H1 (cell line): ENCODE data around the gene ABCA1. TPM values are rescaled to one million over a fixed set of nuclear protein-coding genes. Genes with fewer than 3 reads are reported as not detected.

Experiments
- BACH1 ChIP-seq: IDR thresholded peaks from 2 replicates; pipeline ENCODE4 v1.6.1; 2012; ENCODE audit warnings: low read length, improper control_type of control experiment
- BRCA1 ChIP-seq: IDR thresholded peaks from 2 replicates; pipeline ENCODE4 v1.6.1; 2012; ENCODE audit warnings: low read depth, low read length, improper control_type of control experiment
- CHD7 ChIP-seq: fragments of 300-600 bp; sonication (generic); IDR thresholded peaks from 2 replicates; pipeline ENCODE4 v1.7.1; 2012; ENCODE audit warnings: low read length, moderate library complexity, mild to moderate bottlenecking, inconsistent platforms; ENCODE audit not compliant: insufficient replicate concordance
- CREB1 ChIP-seq: IDR thresholded peaks from 2 replicates; pipeline ENCODE4 v1.6.1; 2012; ENCODE audit warnings: inconsistent platforms
- NRF1 ChIP-seq: IDR thresholded peaks from 2 replicates; pipeline ENCODE4 v1.6.1; 2011; ENCODE audit warnings: mild to moderate bottlenecking, low read depth, low read length, improper control_type of control experiment
- PHF8 ChIP-seq: fragments of 200-600 bp; sonication (generic); conservative IDR thresholded peaks from 2 replicates; pipeline ENCODE4 v1.7.1; 2012; ENCODE audit warnings: low read depth, mild to moderate bottlenecking, inconsistent platforms, low read length, moderate library complexity
- POLR2AphosphoS5 ChIP-seq: IDR thresholded peaks from 2 replicates; pipeline ENCODE4 v1.6.1; 2011; ENCODE audit warnings: low read depth, low read length
- SIRT6 ChIP-seq: IDR thresholded peaks from one replicate; pipeline ENCODE4 v1.7.1; 2012; ENCODE audit warnings: low read length, inconsistent platforms
- TEAD4 ChIP-seq: IDR thresholded peaks from 2 replicates; pipeline ENCODE4 v1.6.1; 2012; ENCODE audit warnings: low read depth, low read length, inconsistent platforms, mixed read lengths
- polyA plus RNA-seq, 7 experiments: library from polyadenylated mRNA; depleted of rRNA in 3 of 7; stranded (reverse) in 5 of 7; unstranded in 2 of 7; fragments of >200 nt in 5 of 7; fragments of 200-250 nt in 2 of 7; gene quantifications; 1 replicate in 5 of 7; 2 replicates in 1 of 7; 4 replicates in 1 of 7; pipeline versions ENCODE4 v1.2.1 to v1.2.3, GENCODE V29; 2011 to 2013; ENCODE audit warnings: missing spikeins in 2 of 7, mixed read lengths in 2 of 7
- total RNA-seq: library from RNA; stranded (reverse); fragmentation: NEBNext Ultra II Directional; extraction: Animal tissue kit (Norgen Biotek cat#: 25700); gene quantifications from 2 replicates; pipeline ENCODE4 v1.2.1, GENCODE V29; 2021
- TF ChIP-seq, protein P1 (sequence below): IDR thresholded peaks from 2 replicates; pipeline ENCODE4 v1.6.1; 2012; ENCODE audit warnings: inconsistent platforms
- TF ChIP-seq, protein P2 (sequence below): IDR thresholded peaks from 2 replicates; pipeline ENCODE4 v1.6.1; 2012; ENCODE audit warnings: low read length, inconsistent platforms

Gene ABCA1
- total and polyA plus RNA-seq, 2 of the 8 experiments (the other 6 are each of a cell fraction or from before 2014, with no cell fraction given), result 6.9 to 7.8 TPM

- TF ChIP-seq CHD7, result no peak
- no peak for TF ChIP-seq NRF1
- no peak for TF ChIP-seq BACH1
- TF ChIP-seq POLR2AphosphoS5, result no peak
- no peak for TF ChIP-seq PHF8
- no peak for TF ChIP-seq BRCA1
- TF ChIP-seq, protein P1, sequence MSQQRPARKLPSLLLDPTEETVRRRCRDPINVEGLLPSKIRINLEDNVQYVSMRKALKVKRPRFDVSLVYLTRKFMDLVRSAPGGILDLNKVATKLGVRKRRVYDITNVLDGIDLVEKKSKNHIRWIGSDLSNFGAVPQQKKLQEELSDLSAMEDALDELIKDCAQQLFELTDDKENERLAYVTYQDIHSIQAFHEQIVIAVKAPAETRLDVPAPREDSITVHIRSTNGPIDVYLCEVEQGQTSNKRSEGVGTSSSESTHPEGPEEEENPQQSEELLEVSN, result no peak
- TF ChIP-seq TEAD4, result no peak
- TF ChIP-seq SIRT6, result no peak
- TF ChIP-seq CREB1, result no peak
- TF ChIP-seq, protein P2, sequence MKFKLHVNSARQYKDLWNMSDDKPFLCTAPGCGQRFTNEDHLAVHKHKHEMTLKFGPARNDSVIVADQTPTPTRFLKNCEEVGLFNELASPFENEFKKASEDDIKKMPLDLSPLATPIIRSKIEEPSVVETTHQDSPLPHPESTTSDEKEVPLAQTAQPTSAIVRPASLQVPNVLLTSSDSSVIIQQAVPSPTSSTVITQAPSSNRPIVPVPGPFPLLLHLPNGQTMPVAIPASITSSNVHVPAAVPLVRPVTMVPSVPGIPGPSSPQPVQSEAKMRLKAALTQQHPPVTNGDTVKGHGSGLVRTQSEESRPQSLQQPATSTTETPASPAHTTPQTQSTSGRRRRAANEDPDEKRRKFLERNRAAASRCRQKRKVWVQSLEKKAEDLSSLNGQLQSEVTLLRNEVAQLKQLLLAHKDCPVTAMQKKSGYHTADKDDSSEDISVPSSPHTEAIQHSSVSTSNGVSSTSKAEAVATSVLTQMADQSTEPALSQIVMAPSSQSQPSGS, result no peak
These were observed 160.4 kb downstream of the ABCA1 start (continued) for GRCh38 chr9:104767507-104767906.
